Measurements from ENCODE around the gene HVCN1. TPM values are rescaled to one million over a fixed set of nuclear protein-coding genes. Genes with fewer than 3 reads are reported as not detected.

The HVCN1 gene
- total and polyA plus RNA-seq, 2 donors from 2014 or later: 4.7 to 7.1 TPM

- intact Hi-C loops (cut with DNase I): no loop called here
- FAIRE-seq: no peak
- TF ChIP-seq CTCF (IDR thresholded peaks at IDR 0.05; ENCODE audit: borderline replicate concordance, extremely low read depth, insufficient read depth): no peak
Measured at GRCh38 chr12:110690127-110690430, 1.2 kb upstream of the HVCN1 start.

GRCh38 chr12:110689281-110690126 lies 589 bp upstream of the HVCN1 start:
- DNase-seq: peak in 4 of 5 donors; percentile 61 to 83 (median 67)
- Histone ChIP-seq H3K9ac (ENCODE audit: low read length in 3 of 3) (no peak overlapping the region), H3K27ac (ENCODE audit: low read depth in 2 of 2, low read length in 2 of 2) (no peak overlapping the region), H3K9me3 (ENCODE audit: control insufficient read depth in 2 of 3, insufficient read depth in 1 of 3, low read length in 3 of 3) (peaks cover 0 to 3% (median 0%) of the 10 kb centered on the region in 3 donors), H3K36me3 (ENCODE audit: control insufficient read depth in 2 of 3, insufficient read depth in 3 of 3, low read length in 3 of 3) (no peaks in the 10 kb centered on the region), H3K27me3 (ENCODE audit: control insufficient read depth, insufficient read depth, low read length) (no peaks in the 10 kb centered on the region), H3K4me1 (ENCODE audit: control insufficient read depth in 2 of 3, insufficient read depth in 2 of 3, low read depth in 1 of 3, low read length in 3 of 3) (peaks cover 0 to 7% (median 6%) of the 10 kb centered on the region in 3 donors), H3K4me3 (ENCODE audit: low read length in 3 of 3) (peak overlapping the region; percentile 4 to 43 (median 37))
- TF ChIP-seq CTCF (IDR thresholded peaks at IDR 0.05; ENCODE audit: borderline replicate concordance, extremely low read depth, insufficient read depth): no peak
- no peak for FAIRE-seq
- intact Hi-C loops (cut with DNase I): no loop called here

More at GRCh38 chr12:110690127-110690430, 1.2 kb upstream of the HVCN1 start:
- H3K27ac ChIP-seq (ENCODE audit: low read depth in 2 of 2, low read length in 2 of 2): no peak overlapping the region
- DNase-seq: no peak
- no peaks in the 10 kb centered on the region for H3K27me3 ChIP-seq (ENCODE audit: control insufficient read depth, insufficient read depth, low read length)
- no peak overlapping the region for H3K4me3 ChIP-seq (ENCODE audit: low read length in 3 of 3)
- H3K4me1 ChIP-seq (ENCODE audit: control insufficient read depth in 2 of 3, insufficient read depth in 2 of 3, low read depth in 1 of 3, low read length in 3 of 3): peaks cover 0 to 7% (median 6%) of the 10 kb centered on the region in 3 donors
- H3K9ac ChIP-seq (ENCODE audit: low read length in 3 of 3): no peak overlapping the region
- no peaks in the 10 kb centered on the region for H3K36me3 ChIP-seq (ENCODE audit: control insufficient read depth in 2 of 3, insufficient read depth in 3 of 3, low read length in 3 of 3)
- H3K9me3 ChIP-seq (ENCODE audit: control insufficient read depth in 2 of 3, insufficient read depth in 1 of 3, low read length in 3 of 3): peaks cover 0 to 3% (median 0%) of the 10 kb centered on the region in 3 donors

- intact Hi-C loops (cut with DNase I): no loop called here
- DNase-seq (no peak), FAIRE-seq (no peak)
- TF ChIP-seq CTCF (IDR thresholded peaks at IDR 0.05; ENCODE audit: borderline replicate concordance, extremely low read depth, insufficient read depth): no peak
- no peaks in the 10 kb centered on the region for H3K27me3 ChIP-seq (ENCODE audit: control insufficient read depth, insufficient read depth, low read length)
- H3K9me3 ChIP-seq (ENCODE audit: control insufficient read depth in 2 of 3, insufficient read depth in 1 of 3, low read length in 3 of 3): peaks cover 0 to 3% (median 0%) of the 10 kb centered on the region in 3 donors
- H3K27ac ChIP-seq (ENCODE audit: low read depth in 2 of 2, low read length in 2 of 2): no peak overlapping the region
- no peak overlapping the region for H3K4me3 ChIP-seq (ENCODE audit: low read length in 3 of 3)
- no peaks in the 10 kb centered on the region for H3K36me3 ChIP-seq (ENCODE audit: control insufficient read depth in 2 of 3, insufficient read depth in 3 of 3, low read length in 3 of 3)
- peaks cover 0 to 7% (median 6%) of the 10 kb centered on the region in 3 donors for H3K4me1 ChIP-seq (ENCODE audit: control insufficient read depth in 2 of 3, insufficient read depth in 2 of 3, low read depth in 1 of 3, low read length in 3 of 3)
- no peak overlapping the region for H3K9ac ChIP-seq (ENCODE audit: low read length in 3 of 3)
Measured at GRCh38 chr12:110687396-110688169, 1.3 kb downstream of the HVCN1 start.

Measured in kidney (tissue), 14 donors.